ENCODE results near the gene SIK2. TPM values are rescaled to one million over a fixed set of nuclear protein-coding genes. Genes with fewer than 3 reads are reported as not detected.

SIK2 gene
- total RNA-seq, 1 donor from 2014 or later = 19.0 TPM

GRCh38 chr11:111589114-111589513 lies 13.1 kb upstream of the SIK2 start:
- Mint-ChIP-seq H3K4me1 (ENCODE audit: unreplicated experiment) (no peaks in the 10 kb centered on the region), H3K27ac (ENCODE audit: unreplicated experiment) (no peak overlapping the region), H3K4me3 (ENCODE audit: unreplicated experiment) (no peak overlapping the region), H3K27me3 (ENCODE audit: unreplicated experiment) (peaks cover 2% of the 10 kb centered on the region), H3K36me3 (ENCODE audit: unreplicated experiment) (no peaks in the 10 kb centered on the region), H3K9me3 (ENCODE audit: unreplicated experiment) (no peaks in the 10 kb centered on the region)
- TF ChIP-seq CTCF (IDR thresholded peaks at IDR 0.05) = no peak
- no peak for DNase-seq (ENCODE audit: extremely low spot score, unreplicated experiment)

- no peaks in the 10 kb centered on the region for H3K4me1 Mint-ChIP-seq (ENCODE audit: unreplicated experiment)
Measured at GRCh38 chr11:111589886-111590499, 12.3 kb upstream of the SIK2 start.

DNA sequence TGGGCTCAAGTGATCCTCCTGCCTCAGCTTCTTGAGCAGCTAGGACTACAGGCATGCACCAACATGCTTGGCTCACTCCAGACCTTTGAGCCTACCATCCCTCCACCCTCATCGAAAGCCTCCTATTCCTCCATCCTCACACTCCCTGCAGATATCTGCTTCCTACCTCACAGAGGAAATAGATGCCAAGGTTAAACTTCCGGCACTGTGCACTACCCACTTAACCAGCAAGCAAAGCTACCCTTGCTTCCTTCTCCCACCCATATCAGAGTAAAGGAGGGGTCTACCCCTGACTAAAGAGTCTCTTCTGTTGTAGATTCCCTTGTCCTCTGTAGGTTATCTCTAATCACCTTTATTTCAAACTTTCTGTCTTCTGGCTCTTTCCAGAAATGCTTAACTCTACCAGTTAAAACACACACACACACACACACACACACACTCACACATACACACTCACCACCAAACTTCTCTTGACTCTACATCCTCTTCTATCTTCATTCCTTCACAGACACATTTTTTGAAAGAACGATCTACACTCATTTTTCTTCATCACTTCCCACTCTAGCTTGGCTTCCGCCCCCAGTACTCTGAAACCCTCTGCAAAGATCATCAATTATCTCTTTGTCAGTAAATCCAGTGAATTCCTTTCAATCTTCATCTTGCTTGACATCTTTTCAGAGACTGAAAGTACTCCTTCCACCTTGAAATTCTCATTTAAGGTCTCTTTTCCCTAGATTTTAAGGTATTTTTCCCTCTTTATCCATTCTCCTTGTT lies 10.9 kb upstream of the SIK2 start:
- TF ChIP-seq CTCF (IDR thresholded peaks at IDR 0.05) = no peak
- peaks cover 4% of the 10 kb centered on the region for H3K9me3 Mint-ChIP-seq (ENCODE audit: unreplicated experiment)
- no peak overlapping the region for H3K27ac Mint-ChIP-seq (ENCODE audit: unreplicated experiment)
- H3K36me3 Mint-ChIP-seq (ENCODE audit: unreplicated experiment) = no peaks in the 10 kb centered on the region
- H3K27me3 Mint-ChIP-seq (ENCODE audit: unreplicated experiment) = peaks cover 10% of the 10 kb centered on the region
- no peak overlapping the region for H3K4me3 Mint-ChIP-seq (ENCODE audit: unreplicated experiment)
- H3K4me1 Mint-ChIP-seq (ENCODE audit: unreplicated experiment) = no peaks in the 10 kb centered on the region
- no peak for DNase-seq (ENCODE audit: extremely low spot score, unreplicated experiment)

More at GRCh38 chr11:111589886-111590499, 12.3 kb upstream of the SIK2 start:
- Mint-ChIP-seq H3K9me3 (ENCODE audit: unreplicated experiment) (no peaks in the 10 kb centered on the region), H3K36me3 (ENCODE audit: unreplicated experiment) (no peaks in the 10 kb centered on the region), H3K4me3 (ENCODE audit: unreplicated experiment) (no peak overlapping the region), H3K27me3 (ENCODE audit: unreplicated experiment) (peaks cover 7% of the 10 kb centered on the region), H3K27ac (ENCODE audit: unreplicated experiment) (no peak overlapping the region)
- TF ChIP-seq CTCF (IDR thresholded peaks at IDR 0.05) = no peak
- no peak for DNase-seq (ENCODE audit: extremely low spot score, unreplicated experiment)

- H3K36me3 Mint-ChIP-seq (ENCODE audit: unreplicated experiment) = no peaks in the 10 kb centered on the region
- no peaks in the 10 kb centered on the region for H3K4me1 Mint-ChIP-seq (ENCODE audit: unreplicated experiment)
- peaks cover 10% of the 10 kb centered on the region for H3K27me3 Mint-ChIP-seq (ENCODE audit: unreplicated experiment)
- no peak overlapping the region for H3K4me3 Mint-ChIP-seq (ENCODE audit: unreplicated experiment)
- no peak for DNase-seq (ENCODE audit: extremely low spot score, unreplicated experiment)
- no peak for TF ChIP-seq CTCF (IDR thresholded peaks at IDR 0.05)
- H3K27ac Mint-ChIP-seq (ENCODE audit: unreplicated experiment) = no peak overlapping the region
- H3K9me3 Mint-ChIP-seq (ENCODE audit: unreplicated experiment) = peaks cover 4% of the 10 kb centered on the region
Measured at GRCh38 chr11:111592491-111592890, 9.8 kb upstream of the SIK2 start.

DNA sequence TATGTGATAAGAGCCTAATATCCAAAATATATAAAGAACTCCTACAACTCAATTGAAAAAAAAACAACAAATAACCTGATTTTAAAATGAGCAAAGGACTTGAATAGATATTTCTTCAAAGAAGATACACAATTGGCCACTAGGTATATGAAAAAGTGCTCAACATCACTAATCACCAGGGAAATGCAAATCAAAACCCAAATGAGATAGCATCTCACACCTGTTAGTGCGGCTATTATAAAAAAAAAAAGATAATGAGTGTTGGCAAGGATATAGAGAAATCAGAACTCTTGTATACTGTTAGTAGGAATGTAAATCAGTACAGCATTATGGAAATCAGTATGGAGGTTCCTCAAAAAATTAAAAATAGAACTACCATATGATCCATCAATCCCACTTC lies 5.9 kb upstream of the SIK2 start:
- no peak overlapping the region for H3K27ac Mint-ChIP-seq (ENCODE audit: unreplicated experiment)
- peaks cover 8% of the 10 kb centered on the region for H3K27me3 Mint-ChIP-seq (ENCODE audit: unreplicated experiment)
- peaks cover 7% of the 10 kb centered on the region for H3K4me1 Mint-ChIP-seq (ENCODE audit: unreplicated experiment)
- peaks cover 4% of the 10 kb centered on the region for H3K9me3 Mint-ChIP-seq (ENCODE audit: unreplicated experiment)
- H3K4me3 Mint-ChIP-seq (ENCODE audit: unreplicated experiment) = no peak overlapping the region
- no peak for TF ChIP-seq CTCF (IDR thresholded peaks at IDR 0.05)
- no peaks in the 10 kb centered on the region for H3K36me3 Mint-ChIP-seq (ENCODE audit: unreplicated experiment)
- no peak for DNase-seq (ENCODE audit: extremely low spot score, unreplicated experiment)
